ENCODE data around the gene NRGN.
A peak's percentile ranks its signal among the peaks of the same experiment; 100 is the strongest.
"Not testable (repeated sequence)": the region's sequence is repeated elsewhere in the genome, so short reads cannot be mapped to it uniquely, and the experiment has no call there.

The NRGN gene

DNA sequence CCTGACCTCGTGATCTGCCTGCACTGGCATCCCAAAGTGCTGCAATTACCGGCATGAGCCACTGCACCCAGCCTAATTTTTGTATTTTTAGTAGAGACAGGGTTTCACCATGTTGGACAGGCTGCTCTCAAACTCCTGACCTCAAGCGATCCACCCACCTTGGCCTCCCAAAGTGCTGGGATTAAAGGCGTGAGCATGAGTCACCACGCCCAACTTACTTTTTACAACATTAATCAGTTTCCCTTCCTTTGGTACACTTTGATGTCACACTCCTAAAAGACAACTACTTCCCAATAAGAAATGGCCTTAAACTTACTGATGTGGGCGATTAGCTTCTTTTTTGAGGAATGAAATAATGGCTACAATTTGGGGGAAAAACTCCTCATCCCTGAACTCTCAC lies 31.2 kb downstream of the NRGN start:
- H3K79me2 ChIP-seq (ENCODE audit: control insufficient read depth, insufficient read depth, low read length, poor library complexity); H2AK5ac ChIP-seq (ENCODE audit: low read length); H3K4me3 ChIP-seq (ENCODE audit: low read depth, low read length): not testable (repeated sequence)

DNA sequence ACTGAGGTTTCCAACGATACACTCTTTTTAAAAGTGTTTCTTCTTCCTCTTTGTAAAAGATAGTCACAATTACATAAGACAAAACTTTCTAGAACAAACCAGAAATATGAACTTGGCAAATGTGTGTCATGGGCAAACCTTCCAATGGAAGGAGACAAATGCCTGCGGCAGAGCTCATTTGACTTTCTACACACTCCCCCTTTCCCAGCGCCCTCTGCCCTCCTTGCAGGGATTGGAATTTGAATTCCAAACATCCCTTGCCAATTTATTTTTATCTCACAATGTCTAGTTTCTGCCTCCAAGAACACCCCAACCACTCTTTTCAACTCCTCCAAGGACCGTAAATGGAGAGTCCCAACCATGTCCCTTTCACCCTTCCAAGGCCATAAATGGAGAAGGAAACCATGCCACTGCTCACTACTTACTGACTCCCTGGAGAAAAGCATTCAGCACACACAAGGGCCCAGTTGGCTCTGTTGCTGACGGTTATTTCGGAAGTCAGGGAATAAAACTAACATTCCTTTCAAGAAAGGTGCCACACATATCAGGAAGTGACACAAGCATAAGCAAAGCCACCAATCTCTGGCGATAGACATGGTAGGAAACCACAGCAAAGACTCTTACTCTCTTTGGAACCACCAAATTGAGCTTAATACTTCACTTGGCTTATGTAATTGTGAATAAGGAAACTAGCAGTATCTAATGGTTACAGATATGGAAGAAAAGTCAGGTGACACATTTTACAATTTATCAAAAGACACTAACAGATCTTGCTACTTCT lies 37.3 kb downstream of the NRGN start:
- no peak overlapping the region for H3K27ac ChIP-seq (ENCODE audit: low read depth, low read length)
- no peaks in the 10 kb centered on the region for H3K27me3 ChIP-seq (ENCODE audit: insufficient read depth, low read length)
- H3K18ac ChIP-seq (ENCODE audit: low read length) = no peak overlapping the region
- H3K4me2 ChIP-seq (ENCODE audit: low read length) = no peak overlapping the region
- no peak overlapping the region for H2AFZ ChIP-seq (ENCODE audit: insufficient read depth, low read length, poor library complexity)
- H3K79me1 ChIP-seq (ENCODE audit: low read length) = no peaks in the 10 kb centered on the region
- H3K36me3 ChIP-seq (ENCODE audit: control insufficient read depth in 1 of 2, insufficient read depth in 2 of 2, low read length in 2 of 2) = peaks cover 2 to 4% of the 10 kb centered on the region in 2 experiments
- H3K9me3 ChIP-seq (ENCODE audit: insufficient read depth, low read depth, low read length) = no peaks in the 10 kb centered on the region
- H3K4me1 ChIP-seq (ENCODE audit: control insufficient read depth in 1 of 2, insufficient read depth in 2 of 2, low read length in 2 of 2) = peaks cover 0 to 2% of the 10 kb centered on the region in 2 experiments
- no peak overlapping the region for H2BK5ac ChIP-seq (ENCODE audit: low read depth, low read length, poor library complexity)
- H3K4me3 ChIP-seq (ENCODE audit: low read depth, low read length) = no peak overlapping the region
- DNase-seq = peak; percentile 69 to 83
- no peak overlapping the region for H3K4ac ChIP-seq (ENCODE audit: low read depth, low read length)
- H4K8ac ChIP-seq (ENCODE audit: low read depth, low read length) = no peak overlapping the region
- H4K12ac ChIP-seq (ENCODE audit: low read depth, low read length) = no peak overlapping the region
- H3K79me2 ChIP-seq (ENCODE audit: control insufficient read depth, insufficient read depth, low read length, poor library complexity) = no peaks in the 10 kb centered on the region
- H2BK12ac ChIP-seq (ENCODE audit: low read length) = no peak overlapping the region
- no peak overlapping the region for H2AK5ac ChIP-seq (ENCODE audit: low read length)
- no CpG with 5 or more reads among the region's 7 CpGs for WGBS (ENCODE audit: extremely low coverage, insufficient coverage, insufficient read length)
- no peak overlapping the region for H3K23ac ChIP-seq (ENCODE audit: low read length)
- no peak overlapping the region for H3K9ac ChIP-seq (ENCODE audit: low read length)
- no peak overlapping the region for H4K91ac ChIP-seq (ENCODE audit: low read depth, low read length)
- no peak overlapping the region for H2BK120ac ChIP-seq (ENCODE audit: insufficient read depth, low read length, poor library complexity)
- no peak overlapping the region for H3K14ac ChIP-seq (ENCODE audit: low read length)

More for the DNA sequence above, 31.2 kb downstream of the NRGN start:
- not testable (repeated sequence) for H2AFZ ChIP-seq (ENCODE audit: insufficient read depth, low read length, poor library complexity); H3K4ac ChIP-seq (ENCODE audit: low read depth, low read length); H2BK120ac ChIP-seq (ENCODE audit: insufficient read depth, low read length, poor library complexity); H3K4me2 ChIP-seq (ENCODE audit: low read length); H3K9me3 ChIP-seq (ENCODE audit: insufficient read depth, low read depth, low read length); H4K8ac ChIP-seq (ENCODE audit: low read depth, low read length); H3K4me1 ChIP-seq (ENCODE audit: control insufficient read depth in 1 of 2, insufficient read depth in 2 of 2, low read length in 2 of 2); H4K12ac ChIP-seq (ENCODE audit: low read depth, low read length); H3K27me3 ChIP-seq (ENCODE audit: insufficient read depth, low read length); H3K9ac ChIP-seq (ENCODE audit: low read length); H3K23ac ChIP-seq (ENCODE audit: low read length); H3K14ac ChIP-seq (ENCODE audit: low read length); H3K36me3 ChIP-seq (ENCODE audit: control insufficient read depth in 1 of 2, insufficient read depth in 2 of 2, low read length in 2 of 2); H3K79me1 ChIP-seq (ENCODE audit: low read length); H3K18ac ChIP-seq (ENCODE audit: low read length)
- DNase-seq = peak in 1 of 2 donors; percentile 55
- Histone ChIP-seq H4K91ac (ENCODE audit: low read depth, low read length) (peak overlapping the region; percentile 45), H2BK12ac (ENCODE audit: low read length) (peak overlapping the region; percentile 58), H3K27ac (ENCODE audit: low read depth, low read length) (peak overlapping the region; percentile 80), H2BK5ac (ENCODE audit: low read depth, low read length, poor library complexity) (peak overlapping the region; percentile 11)
- WGBS (ENCODE audit: extremely low coverage, insufficient coverage, insufficient read length) = no CpG with 5 or more reads among the region's 6 CpGs

- no peak overlapping the region for H3K27ac ChIP-seq (ENCODE audit: low read depth, low read length)
- no peak overlapping the region for H3K14ac ChIP-seq (ENCODE audit: low read length)
- H3K23ac ChIP-seq (ENCODE audit: low read length) = no peak overlapping the region
- WGBS (ENCODE audit: extremely low coverage, insufficient coverage, insufficient read length) = no CpG with 5 or more reads among the region's 2 CpGs
- H4K91ac ChIP-seq (ENCODE audit: low read depth, low read length) = no peak overlapping the region
- no peaks in the 10 kb centered on the region for H3K9me3 ChIP-seq (ENCODE audit: insufficient read depth, low read depth, low read length)
- H3K79me1 ChIP-seq (ENCODE audit: low read length) = no peaks in the 10 kb centered on the region
- H3K36me3 ChIP-seq (ENCODE audit: control insufficient read depth in 1 of 2, insufficient read depth in 2 of 2, low read length in 2 of 2) = peaks cover 2 to 4% of the 10 kb centered on the region in 2 experiments
- no peak overlapping the region for H3K18ac ChIP-seq (ENCODE audit: low read length)
- H3K4me3 ChIP-seq (ENCODE audit: low read depth, low read length) = no peak overlapping the region
- H3K27me3 ChIP-seq (ENCODE audit: insufficient read depth, low read length) = no peaks in the 10 kb centered on the region
- no peak overlapping the region for H4K12ac ChIP-seq (ENCODE audit: low read depth, low read length)
- DNase-seq = no peak
- H4K8ac ChIP-seq (ENCODE audit: low read depth, low read length) = no peak overlapping the region
- no peaks in the 10 kb centered on the region for H3K79me2 ChIP-seq (ENCODE audit: control insufficient read depth, insufficient read depth, low read length, poor library complexity)
- H3K4me2 ChIP-seq (ENCODE audit: low read length) = no peak overlapping the region
- no peak overlapping the region for H2AFZ ChIP-seq (ENCODE audit: insufficient read depth, low read length, poor library complexity)
- no peak overlapping the region for H2AK5ac ChIP-seq (ENCODE audit: low read length)
- H2BK12ac ChIP-seq (ENCODE audit: low read length) = no peak overlapping the region
- peaks cover 0 to 2% of the 10 kb centered on the region in 2 experiments for H3K4me1 ChIP-seq (ENCODE audit: control insufficient read depth in 1 of 2, insufficient read depth in 2 of 2, low read length in 2 of 2)
- no peak overlapping the region for H2BK5ac ChIP-seq (ENCODE audit: low read depth, low read length, poor library complexity)
- no peak overlapping the region for H3K4ac ChIP-seq (ENCODE audit: low read depth, low read length)
- no peak overlapping the region for H2BK120ac ChIP-seq (ENCODE audit: insufficient read depth, low read length, poor library complexity)
- no peak overlapping the region for H3K9ac ChIP-seq (ENCODE audit: low read length)
Measured at GRCh38 chr11:124778281-124778680, 38.5 kb downstream of the NRGN start.

- no peak overlapping the region for H2AK5ac ChIP-seq (ENCODE audit: low read length)
- H3K79me1 ChIP-seq (ENCODE audit: low read length) = no peaks in the 10 kb centered on the region
- H4K12ac ChIP-seq (ENCODE audit: low read depth, low read length) = no peak overlapping the region
- H3K27me3 ChIP-seq (ENCODE audit: insufficient read depth, low read length) = no peaks in the 10 kb centered on the region
- H3K18ac ChIP-seq (ENCODE audit: low read length) = no peak overlapping the region
- no peak overlapping the region for H3K27ac ChIP-seq (ENCODE audit: low read depth, low read length)
- no peak overlapping the region for H4K8ac ChIP-seq (ENCODE audit: low read depth, low read length)
- peaks cover 0 to 2% of the 10 kb centered on the region in 2 experiments for H3K4me1 ChIP-seq (ENCODE audit: control insufficient read depth in 1 of 2, insufficient read depth in 2 of 2, low read length in 2 of 2)
- H2BK12ac ChIP-seq (ENCODE audit: low read length) = no peak overlapping the region
- H2BK5ac ChIP-seq (ENCODE audit: low read depth, low read length, poor library complexity) = no peak overlapping the region
- H3K9me3 ChIP-seq (ENCODE audit: insufficient read depth, low read depth, low read length) = no peaks in the 10 kb centered on the region
- H4K91ac ChIP-seq (ENCODE audit: low read depth, low read length) = no peak overlapping the region
- no peak overlapping the region for H3K4me3 ChIP-seq (ENCODE audit: low read depth, low read length)
- H3K23ac ChIP-seq (ENCODE audit: low read length) = no peak overlapping the region
- DNase-seq = no peak
- H3K4ac ChIP-seq (ENCODE audit: low read depth, low read length) = no peak overlapping the region
- no CpG with 5 or more reads among the region's 1 CpG for WGBS (ENCODE audit: extremely low coverage, insufficient coverage, insufficient read length)
- no peak overlapping the region for H3K14ac ChIP-seq (ENCODE audit: low read length)
- H2BK120ac ChIP-seq (ENCODE audit: insufficient read depth, low read length, poor library complexity) = no peak overlapping the region
- H3K36me3 ChIP-seq (ENCODE audit: control insufficient read depth in 1 of 2, insufficient read depth in 2 of 2, low read length in 2 of 2) = peaks cover 2 to 4% of the 10 kb centered on the region in 2 experiments
- no peak overlapping the region for H2AFZ ChIP-seq (ENCODE audit: insufficient read depth, low read length, poor library complexity)
- H3K9ac ChIP-seq (ENCODE audit: low read length) = no peak overlapping the region
- no peak overlapping the region for H3K4me2 ChIP-seq (ENCODE audit: low read length)
- no peaks in the 10 kb centered on the region for H3K79me2 ChIP-seq (ENCODE audit: control insufficient read depth, insufficient read depth, low read length, poor library complexity)
Measured at GRCh38 chr11:124779568-124779967, 39.8 kb downstream of the NRGN start.

Measured in trophoblast cell (in vitro differentiated cells and primary cell).